Measurements from ENCODE around the gene BRSK1.

BRSK1 gene

DNA sequence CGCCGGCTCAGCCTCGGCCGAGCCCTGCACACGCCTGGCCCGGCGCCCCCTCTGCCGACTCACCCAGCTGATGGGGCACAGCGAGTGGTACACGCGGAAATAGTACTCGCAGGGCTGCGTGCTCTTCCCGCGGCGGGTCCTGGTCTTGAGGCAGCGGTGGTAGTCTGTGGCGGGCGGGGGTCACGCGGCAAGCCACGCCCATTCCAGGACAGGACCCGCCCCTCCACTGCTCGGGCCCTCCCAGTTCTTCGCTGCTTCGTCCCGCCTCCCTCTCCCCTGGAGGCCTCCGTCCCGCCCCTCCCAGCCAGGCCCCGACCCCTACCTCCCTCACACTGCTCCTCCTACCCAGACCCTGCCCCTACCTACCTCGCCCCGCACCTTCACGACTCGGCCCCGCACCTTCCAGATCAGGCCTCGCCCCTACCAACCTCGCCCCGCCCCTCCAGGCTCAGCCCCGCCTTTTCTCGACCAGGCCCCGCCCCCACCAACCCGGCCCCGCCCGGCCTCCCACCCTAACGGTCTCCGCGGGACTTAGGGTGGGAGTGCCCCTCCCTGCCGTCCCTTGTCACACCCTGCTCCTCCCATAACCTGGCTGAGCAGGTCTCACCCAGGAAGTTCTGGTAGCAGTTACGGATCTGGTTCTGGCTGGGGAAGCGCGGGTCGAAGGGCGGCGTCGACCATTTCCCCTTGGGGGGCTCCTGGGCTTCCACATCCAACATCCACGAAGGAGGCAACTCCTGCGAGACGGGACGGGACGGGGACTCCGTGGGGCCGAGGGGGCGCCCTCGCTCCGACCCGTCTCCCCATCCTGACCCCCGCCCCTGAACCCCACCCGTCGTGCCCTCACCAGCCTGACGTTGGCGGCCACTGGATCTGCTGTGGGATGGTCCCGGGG lies 70.3 kb downstream of the BRSK1 start:
- CTCF ChIA-PET = no interaction called here

DNA sequence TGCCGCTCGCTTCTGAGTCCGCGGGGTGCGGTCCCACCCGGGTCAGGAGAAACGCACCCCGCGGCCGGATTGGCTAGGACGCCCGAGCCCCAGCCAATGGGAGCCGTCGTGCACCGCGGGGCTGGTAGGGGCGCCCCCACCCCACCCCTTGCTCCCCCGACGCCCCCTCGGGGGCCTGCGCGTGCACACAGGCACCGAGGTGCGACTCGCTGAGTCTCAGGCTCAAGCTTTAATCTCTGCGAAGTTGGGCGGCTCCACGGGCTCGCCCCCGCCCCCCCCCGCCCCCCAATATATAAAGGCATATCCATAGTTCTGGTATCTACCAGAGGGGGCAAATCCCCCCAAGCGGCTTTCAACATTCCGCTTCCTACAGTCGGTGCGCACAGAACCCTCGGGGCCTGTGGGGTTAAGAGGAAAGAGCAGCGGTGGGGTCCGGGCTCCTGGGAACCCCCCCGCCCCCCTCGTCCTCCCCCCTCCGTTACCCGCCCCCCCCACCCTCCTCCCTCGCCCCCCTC lies 71.0 kb downstream of the BRSK1 start, which contains the start of gene COX6B2:
TSS of gene COX6B2 (minus strand) at position 22 of the 515 bp plus-strand sequence. CDS start 198 bp downstream, outside the sequence.
- ChIA-PET POLR2A (no interaction called here), CTCF (no interaction called here)
- TF ChIP-seq, protein P1, sequence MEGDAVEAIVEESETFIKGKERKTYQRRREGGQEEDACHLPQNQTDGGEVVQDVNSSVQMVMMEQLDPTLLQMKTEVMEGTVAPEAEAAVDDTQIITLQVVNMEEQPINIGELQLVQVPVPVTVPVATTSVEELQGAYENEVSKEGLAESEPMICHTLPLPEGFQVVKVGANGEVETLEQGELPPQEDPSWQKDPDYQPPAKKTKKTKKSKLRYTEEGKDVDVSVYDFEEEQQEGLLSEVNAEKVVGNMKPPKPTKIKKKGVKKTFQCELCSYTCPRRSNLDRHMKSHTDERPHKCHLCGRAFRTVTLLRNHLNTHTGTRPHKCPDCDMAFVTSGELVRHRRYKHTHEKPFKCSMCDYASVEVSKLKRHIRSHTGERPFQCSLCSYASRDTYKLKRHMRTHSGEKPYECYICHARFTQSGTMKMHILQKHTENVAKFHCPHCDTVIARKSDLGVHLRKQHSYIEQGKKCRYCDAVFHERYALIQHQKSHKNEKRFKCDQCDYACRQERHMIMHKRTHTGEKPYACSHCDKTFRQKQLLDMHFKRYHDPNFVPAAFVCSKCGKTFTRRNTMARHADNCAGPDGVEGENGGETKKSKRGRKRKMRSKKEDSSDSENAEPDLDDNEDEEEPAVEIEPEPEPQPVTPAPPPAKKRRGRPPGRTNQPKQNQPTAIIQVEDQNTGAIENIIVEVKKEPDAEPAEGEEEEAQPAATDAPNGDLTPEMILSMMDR (IDR thresholded peaks at IDR 0.05; ENCODE audit: control extremely low read depth, extremely low read depth, low read depth, missing control alignments) = no peak
- DNase-seq (ENCODE audit: extremely low spot score) = no peak

More for the DNA sequence above, 70.3 kb downstream of the BRSK1 start:
- peak; percentile 86 for DNase-seq (ENCODE audit: extremely low spot score)
- POLR2A ChIA-PET = no interaction called here
- TF ChIP-seq, protein P1 (IDR thresholded peaks at IDR 0.05; ENCODE audit: control extremely low read depth, extremely low read depth, low read depth, missing control alignments) = no peak

DNA sequence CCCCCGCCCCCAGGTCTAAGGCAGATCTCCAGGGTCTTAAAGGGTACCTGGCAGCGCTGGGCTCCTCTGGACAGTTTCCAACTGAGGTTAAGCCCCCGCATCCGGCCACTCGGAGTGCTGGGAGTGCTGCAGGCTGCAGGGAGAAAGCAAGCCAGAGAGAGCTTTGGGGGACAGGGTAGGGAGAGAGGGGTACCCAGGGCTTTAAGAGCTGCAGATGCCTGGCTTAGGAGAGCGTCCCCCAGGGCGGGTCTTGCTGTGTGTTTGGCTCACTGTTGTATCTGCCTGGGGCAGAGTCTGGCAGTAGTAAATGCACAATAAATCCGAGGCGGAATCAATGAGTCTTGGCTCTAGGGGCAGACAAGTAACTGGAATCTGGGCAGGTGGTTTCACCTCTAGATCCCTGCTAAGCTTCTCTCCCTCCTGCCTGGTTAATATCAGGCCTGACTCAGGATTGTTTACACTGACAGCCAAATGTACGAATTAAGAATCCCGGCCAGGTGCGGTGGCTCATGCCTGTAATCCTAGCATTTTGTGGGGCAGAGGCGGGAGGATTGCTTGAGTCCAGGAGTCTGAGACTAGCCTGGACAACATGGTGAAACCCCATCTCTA lies 71.5 kb downstream of the BRSK1 start:
- TF ChIP-seq, protein P1 (IDR thresholded peaks at IDR 0.05; ENCODE audit: control extremely low read depth, extremely low read depth, low read depth, missing control alignments) = no peak
- POLR2A ChIA-PET = no interaction called here
- CTCF ChIA-PET = no interaction called here
- DNase-seq (ENCODE audit: extremely low spot score) = no peak

DNA sequence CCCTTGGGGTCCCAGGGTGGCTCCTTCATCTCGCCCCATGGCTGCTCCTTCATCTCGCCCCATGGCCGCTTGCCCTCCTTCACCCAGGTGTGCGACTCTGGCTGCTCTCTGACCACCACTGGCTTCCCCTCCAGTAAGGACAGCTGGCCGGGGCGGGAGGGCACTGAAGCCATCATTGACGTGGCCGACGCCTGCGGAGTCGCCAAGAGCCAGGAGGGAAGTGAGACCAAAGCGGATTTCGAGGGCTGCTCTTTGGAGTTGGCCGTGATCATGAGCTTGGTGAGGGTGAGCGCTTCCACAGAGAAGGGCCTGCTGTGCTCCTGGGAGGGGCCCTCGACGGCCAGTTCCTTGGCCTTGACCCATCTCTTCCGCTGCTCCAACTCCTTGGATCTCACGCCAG lies 74.7 kb downstream of the BRSK1 start:
- TF ChIP-seq, protein P1 (IDR thresholded peaks at IDR 0.05; ENCODE audit: control extremely low read depth, extremely low read depth, low read depth, missing control alignments) = no peak
- ChIA-PET POLR2A (interaction anchor here (0.6 kb wide), 1 partner anchor 902 kb away, joined by 4 read pairs; no protein-coding TSS in a partner anchor), CTCF (interaction anchor here (1.2 kb wide), 1 partner anchor 9 kb away, joined by 3 read pairs; no protein-coding TSS in a partner anchor)
- DNase-seq (ENCODE audit: extremely low spot score) = no peak

DNA sequence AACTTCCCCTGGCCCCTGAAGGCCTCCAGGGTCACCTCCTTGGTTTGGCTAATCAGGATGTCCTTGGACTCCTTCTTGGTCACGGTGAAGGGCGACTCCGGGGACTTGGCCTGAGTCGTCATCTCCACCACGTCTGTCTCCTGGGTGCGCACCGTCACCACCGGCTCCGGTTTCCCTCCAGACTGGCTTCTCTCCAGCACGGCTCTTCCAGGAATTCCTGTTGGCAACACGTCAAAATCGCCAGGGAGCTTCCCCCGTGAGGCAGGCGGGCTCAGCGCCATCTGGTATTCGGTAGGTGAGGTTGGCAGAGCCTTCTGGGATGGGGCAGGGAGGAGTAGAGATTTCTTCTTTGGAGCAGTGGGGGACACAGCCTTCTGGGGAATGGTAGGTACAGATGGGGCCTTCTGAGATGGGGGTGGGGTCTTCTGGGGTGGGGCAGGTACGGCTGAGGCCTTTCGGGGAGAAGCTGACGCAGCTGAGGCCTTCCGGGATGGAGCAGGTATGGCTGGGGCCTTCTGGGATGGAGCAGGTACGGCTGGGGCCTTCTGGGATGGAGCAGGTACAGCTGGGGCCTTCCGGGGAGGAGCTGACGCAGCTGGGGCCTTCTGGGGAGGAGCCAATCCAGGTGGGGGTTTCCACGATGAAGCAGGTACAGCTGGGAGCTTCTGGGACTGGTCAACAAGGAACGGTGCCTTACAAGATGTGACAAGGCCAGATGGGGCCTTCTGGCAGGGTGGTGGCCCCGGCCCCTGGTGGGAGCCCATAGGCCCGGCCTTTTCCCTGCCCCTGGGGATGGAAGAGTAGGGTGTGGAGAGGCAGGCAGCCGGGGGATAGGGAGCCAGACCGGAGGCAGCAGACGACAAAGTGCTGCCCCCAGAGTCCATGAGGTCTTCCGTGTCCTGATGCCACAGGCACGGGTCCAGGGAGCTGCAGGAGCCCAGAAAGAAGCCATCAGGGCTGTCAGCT lies 75.4 kb downstream of the BRSK1 start:
- no peak for DNase-seq (ENCODE audit: extremely low spot score)
- ChIA-PET POLR2A (interaction anchor here (0.6 kb wide), 1 partner anchor 902 kb away, joined by 4 read pairs; no protein-coding TSS in a partner anchor), CTCF (interaction anchor here (0.9 to 1.2 kb wide), 4 partner anchors 10 to 68 kb away, joined by 3 read pairs; no protein-coding TSS in a partner anchor)
- TF ChIP-seq, protein P1 (IDR thresholded peaks at IDR 0.05; ENCODE audit: control extremely low read depth, extremely low read depth, low read depth, missing control alignments) = no peak

All from GM10248 (cell line).